HCT116 (cell line): Measurements from ENCODE around the gene GRM8. TPM values are rescaled to one million over a fixed set of nuclear protein-coding genes. Genes with fewer than 3 reads are reported as not detected.

ENCODE experiments used
- ATAC-seq: fragments of 200-7000 bp; cut with Tn5 transposase; 2 replicates; pipeline ENCODE4 v1.9.1; 2020; ENCODE audit warnings: mild to moderate bottlenecking, moderate library complexity
- BruUV-seq: library from RNA; stranded (reverse); fragments of 400-500 nt; replicated peaks from 2 replicates; lab custom pipeline; 2021; lab: Mats Ljungman, UMichigan
- CTCF ChIA-PET: fragments of 300-600 bp; sonication (Branson Sonifier 250); formaldehyde crosslinking; loops from one replicate; lab custom pipeline; 2021; ENCODE audit warnings: antibody characterized with exemption; lab: Charles Lee
- POLR2A ChIA-PET: fragments of 300-600, 350-600 bp; sonication (Branson Sonifier 250); formaldehyde crosslinking; loops from one replicate; lab custom pipeline; 2021; ENCODE audit warnings: antibody characterized with exemption; lab: Charles Lee
- RAD21 ChIA-PET, 2 experiments: fragments of 300-600 bp; sonication (Branson Sonifier 250); formaldehyde crosslinking; loops; one replicate each; lab custom pipeline; 2023; ENCODE audit warnings: low total read pairs in 2 of 2; ENCODE audit not compliant: uncharacterized antibody in 2 of 2, unreplicated experiment in 2 of 2, low non-redundant PET in 1 of 2; lab: Charles Lee
- DNase-seq: peaks from one replicate; pipeline ENCODE4 v3.0.0-alpha.2; 2010; ENCODE audit warnings: low read depth, low spot score
- H2AFZ ChIP-seq: fragments of 200-600 bp; shearing (Covaris generic), sonication (generic); 2 replicates; pipeline ENCODE4 v1.6.1; 2017; ENCODE audit warnings: low read depth, mixed run types, mixed read lengths, antibody characterized with exemption, low read length; ENCODE audit not compliant: poor library complexity, severe bottlenecking
- H3K27ac ChIP-seq: 2 replicates; pipeline ENCODE4 v1.5.1; 2012; ENCODE audit warnings: low read depth, low read length
- H3K27me3 ChIP-seq: fragments of 200-600 bp; sonication (generic); 2 replicates; pipeline ENCODE4 v1.6.1; 2016; ENCODE audit warnings: mixed run types, low read length, mixed read lengths; ENCODE audit not compliant: insufficient read depth
- H3K36me3 ChIP-seq, 2 experiments: fragments of 200-500 bp in 1 of 2; fragments of 200-600 bp in 1 of 2; sonication (Bioruptor generic) in 1 of 2; sonication (generic) in 1 of 2; 2 replicates each; pipeline versions ENCODE4 v1.5.1 to v1.6.1; 2014 to 2016; ENCODE audit warnings: low read length in 2 of 2, inconsistent platforms in 1 of 2, mixed read lengths in 1 of 2, mixed run types in 1 of 2; ENCODE audit not compliant: insufficient read depth in 2 of 2, control insufficient read depth in 1 of 2
- H3K4me1 ChIP-seq, 2 experiments: fragments of 200-600 bp in 1 of 2; sonication (generic) in 1 of 2; 2 replicates each; pipeline versions ENCODE4 v1.5.1 to v1.6.1; 2012 to 2017; ENCODE audit warnings: low read length in 2 of 2, inconsistent platforms in 1 of 2, mild to moderate bottlenecking in 1 of 2, mixed read lengths in 1 of 2, mixed run types in 1 of 2, moderate library complexity in 1 of 2; ENCODE audit not compliant: insufficient read depth in 2 of 2, control insufficient read depth in 1 of 2
- H3K4me2 ChIP-seq: fragments of 200-600 bp; sonication (generic); 2 replicates; pipeline ENCODE4 v1.6.1; 2017; ENCODE audit warnings: mixed run types, low read length, mixed read lengths
- H3K4me3 ChIP-seq, 2 experiments: fragments of 200-600 bp in 1 of 2; sonication (generic) in 1 of 2; replicated peaks in 1 of 2; 2 replicates each; pipeline ENCODE4 v1.5.1; 2011 to 2016; ENCODE audit warnings: low read length in 2 of 2, control low read depth in 1 of 2, low read depth in 1 of 2, mild to moderate bottlenecking in 1 of 2, mixed read lengths in 1 of 2, mixed run types in 1 of 2
- H3K79me2 ChIP-seq: fragments of 200-600 bp; sonication (generic); 2 replicates; pipeline ENCODE4 v1.6.1; 2017; ENCODE audit warnings: mild to moderate bottlenecking, mixed run types, low read length, moderate library complexity, mixed read lengths; ENCODE audit not compliant: insufficient read depth
- H3K9ac ChIP-seq: fragments of 200-600 bp; sonication (generic); 2 replicates; pipeline ENCODE4 v1.6.1; 2016; ENCODE audit warnings: low read length, mixed read lengths
- H3K9me2 ChIP-seq: fragments of 200-600 bp; sonication (generic), shearing (Covaris generic); 2 replicates; pipeline ENCODE4 v1.6.1; 2017; ENCODE audit warnings: mixed run types, mild to moderate bottlenecking, moderate library complexity; ENCODE audit not compliant: insufficient read depth
- H3K9me3 ChIP-seq, 2 experiments: fragments of 200-500 bp in 1 of 2; fragments of 200-600 bp in 1 of 2; sonication (Bioruptor generic) in 1 of 2; sonication (generic) in 1 of 2; 2 replicates each; pipeline ENCODE4 v1.6.1; 2014 to 2017; ENCODE audit warnings: low read length in 2 of 2, mixed read lengths in 2 of 2, inconsistent platforms in 1 of 2, low read depth in 1 of 2, mild to moderate bottlenecking in 1 of 2, mixed run types in 1 of 2, moderate library complexity in 1 of 2; ENCODE audit not compliant: control insufficient read depth in 1 of 2, insufficient read depth in 1 of 2
- H4K20me1 ChIP-seq: fragments of 200-600 bp; sonication (generic), shearing (Covaris generic); 2 replicates; pipeline ENCODE4 v1.6.1; 2017; ENCODE audit warnings: mixed run types, mild to moderate bottlenecking, moderate library complexity; ENCODE audit not compliant: insufficient read depth
- CBX3 ChIP-seq: IDR thresholded peaks from 2 replicates; pipeline ENCODE4 v1.6.1; 2012; ENCODE audit warnings: low read depth
- CEBPB ChIP-seq: IDR thresholded peaks from 2 replicates; pipeline ENCODE4 v1.6.1; 2012; ENCODE audit warnings: low read depth
- EGR1 ChIP-seq: IDR thresholded peaks from 2 replicates; pipeline ENCODE4 v1.6.1; 2012; ENCODE audit warnings: low read depth
- ELF1 ChIP-seq: IDR thresholded peaks from 2 replicates; pipeline ENCODE4 v1.6.1; 2012; ENCODE audit warnings: low read depth, borderline replicate concordance
- EZH2 ChIP-seq: fragments of 200-600 bp; sonication (generic); IDR thresholded peaks from 2 replicates; pipeline ENCODE4 v1.6.1; 2017; ENCODE audit warnings: antibody characterized with exemption, mixed run types
- EZH2phosphoT487 ChIP-seq: fragments of 200-600 bp; IDR thresholded peaks from 2 replicates; pipeline ENCODE4 v1.6.1; 2018; ENCODE audit warnings: antibody characterized with exemption, borderline replicate concordance
- FOSL1 ChIP-seq: IDR thresholded peaks from 2 replicates; pipeline ENCODE4 v1.6.1; 2012; ENCODE audit warnings: low read depth
- JUND ChIP-seq: IDR thresholded peaks from 2 replicates; pipeline ENCODE4 v1.6.1; 2012
- POLR2A ChIP-seq: IDR thresholded peaks from 2 replicates; pipeline ENCODE4 v1.7.0; 2011; ENCODE audit warnings: borderline replicate concordance; ENCODE audit not compliant: insufficient read depth, insufficient read length; ENCODE audit errors: extremely low read depth
- SIN3A ChIP-seq: IDR thresholded peaks from 2 replicates; pipeline ENCODE4 v1.6.1; 2012; ENCODE audit warnings: low read depth
- SP1 ChIP-seq: IDR thresholded peaks from 2 replicates; pipeline ENCODE4 v1.6.1; 2012; ENCODE audit warnings: low read depth
- SRF ChIP-seq: IDR thresholded peaks from 2 replicates; pipeline ENCODE4 v1.6.1; 2012; ENCODE audit warnings: low read depth
- TCF7L2 ChIP-seq: IDR thresholded peaks from 2 replicates; pipeline ENCODE4 v1.7.0; 2011; ENCODE audit warnings: borderline replicate concordance, inconsistent platforms; ENCODE audit not compliant: insufficient read depth, insufficient read length; ENCODE audit errors: extremely low read depth
- ZFX ChIP-seq: fragments of 450-650 bp; IDR thresholded peaks from 2 replicates; pipeline ENCODE4 v1.6.1; 2017
- ZNF274 ChIP-seq: fragments of 200-500 bp; sonication (Bioruptor generic); IDR thresholded peaks from 2 replicates; pipeline ENCODE4 v1.6.1; 2014; ENCODE audit warnings: mild to moderate bottlenecking, low read depth, low read length, inconsistent platforms
- intact Hi-C: fragments of 100-400 bp; cut with micrococcal nuclease; formaldehyde crosslinking; loops from 2 replicates; pipeline ENCODE4 v1.10.0; 2022
- total RNA-seq: library from RNA; stranded (reverse); gene quantifications from one replicate; pipeline ENCODE4 v1.2.1, GENCODE V29; 2021; ENCODE audit not compliant: unreplicated experiment
- TF ChIP-seq, protein P1 (sequence below): IDR thresholded peaks from 2 replicates; pipeline ENCODE4 v1.6.1; 2011; ENCODE audit warnings: mild to moderate bottlenecking, low read length, moderate library complexity; ENCODE audit not compliant: insufficient replicate concordance; ENCODE audit errors: extremely low read depth
- TF ChIP-seq, protein P2 (sequence below), 3 experiments: fragments of 200-600 bp in 1 of 3; sonication (generic) in 1 of 3; IDR thresholded peaks in 2 of 3; conservative IDR thresholded peaks in 1 of 3; 2 replicates each; pipeline ENCODE4 v1.5.1; 2012 to 2017; ENCODE audit warnings: low read depth in 2 of 3, low read length in 2 of 3, antibody characterized with exemption in 1 of 3, borderline replicate concordance in 1 of 3, control low read depth in 1 of 3, mild to moderate bottlenecking in 1 of 3, mixed read lengths in 1 of 3, mixed run types in 1 of 3, moderate library complexity in 1 of 3; ENCODE audit not compliant: insufficient read depth in 1 of 3
- TF ChIP-seq, protein P3 (sequence below): IDR thresholded peaks from 2 replicates; pipeline ENCODE4 v1.6.1; 2012
- TF ChIP-seq, protein P4 (sequence below): IDR thresholded peaks from 2 replicates; pipeline ENCODE4 v1.6.1; 2012; ENCODE audit warnings: low read depth
- TF ChIP-seq, protein P5 (sequence below): IDR thresholded peaks from 2 replicates; pipeline ENCODE4 v1.6.1; 2012

The GRM8 gene
- total RNA-seq, 1 experiment from 2014 or later: 0.05 TPM

DNA sequence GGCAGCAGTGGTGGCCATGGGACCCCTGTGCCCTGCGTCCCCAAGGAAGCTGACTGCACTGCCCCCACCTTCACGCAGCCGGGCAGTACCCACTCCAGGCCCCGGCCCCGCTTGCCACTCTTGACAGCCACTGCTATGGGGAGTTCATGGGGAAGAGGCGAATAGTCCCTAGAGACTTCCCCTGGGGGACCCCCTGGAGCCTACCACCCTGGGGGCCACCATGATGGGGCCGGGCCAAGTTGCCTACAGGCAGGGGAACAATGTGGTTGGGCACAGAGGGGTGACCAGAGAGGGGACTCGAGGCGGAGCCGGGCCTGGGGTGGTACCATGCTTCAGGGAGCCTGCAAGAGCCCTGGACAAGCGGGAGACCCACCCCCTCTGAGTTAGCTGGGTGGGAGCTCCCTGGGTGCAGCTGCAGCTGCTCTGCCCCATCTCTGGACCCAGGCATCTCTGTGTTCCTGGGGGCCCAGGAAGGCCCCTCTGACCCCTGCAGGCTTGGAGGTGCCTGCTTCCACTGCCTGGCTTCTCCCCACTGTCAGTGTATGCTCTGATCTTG lies 567.6 kb downstream of the GRM8 start:
- H3K27me3 ChIP-seq: no peaks in the 10 kb centered on the region
- no peaks in the 10 kb centered on the region for H3K4me1 ChIP-seq
- intact Hi-C loops: no loop called here
- H3K4me3 ChIP-seq: no peak overlapping the region
- ChIA-PET CTCF (no interaction called here), POLR2A (no interaction called here), RAD21 (no interaction called here)
- no peak overlapping the region for H3K9ac ChIP-seq
- no TSS peak for BruUV-seq
- ATAC-seq (no peak), DNase-seq (no peak)
- H3K4me2 ChIP-seq: no peak overlapping the region
- TF ChIP-seq ELF1 (no peak), ZNF274 (no peak), EZH2 (no peak), JUND (no peak), SP1 (no peak), CEBPB (no peak), EZH2phosphoT487 (no peak), SRF (no peak), EGR1 (no peak), TCF7L2 (no peak), SIN3A (no peak), ZFX (no peak), POLR2A (no peak), FOSL1 (no peak), CBX3 (no peak)
- TF ChIP-seq, protein P1, sequence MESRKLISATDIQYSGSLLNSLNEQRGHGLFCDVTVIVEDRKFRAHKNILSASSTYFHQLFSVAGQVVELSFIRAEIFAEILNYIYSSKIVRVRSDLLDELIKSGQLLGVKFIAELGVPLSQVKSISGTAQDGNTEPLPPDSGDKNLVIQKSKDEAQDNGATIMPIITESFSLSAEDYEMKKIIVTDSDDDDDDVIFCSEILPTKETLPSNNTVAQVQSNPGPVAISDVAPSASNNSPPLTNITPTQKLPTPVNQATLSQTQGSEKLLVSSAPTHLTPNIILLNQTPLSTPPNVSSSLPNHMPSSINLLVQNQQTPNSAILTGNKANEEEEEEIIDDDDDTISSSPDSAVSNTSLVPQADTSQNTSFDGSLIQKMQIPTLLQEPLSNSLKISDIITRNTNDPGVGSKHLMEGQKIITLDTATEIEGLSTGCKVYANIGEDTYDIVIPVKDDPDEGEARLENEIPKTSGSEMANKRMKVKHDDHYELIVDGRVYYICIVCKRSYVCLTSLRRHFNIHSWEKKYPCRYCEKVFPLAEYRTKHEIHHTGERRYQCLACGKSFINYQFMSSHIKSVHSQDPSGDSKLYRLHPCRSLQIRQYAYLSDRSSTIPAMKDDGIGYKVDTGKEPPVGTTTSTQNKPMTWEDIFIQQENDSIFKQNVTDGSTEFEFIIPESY: no peak
- TF ChIP-seq, protein P2, sequence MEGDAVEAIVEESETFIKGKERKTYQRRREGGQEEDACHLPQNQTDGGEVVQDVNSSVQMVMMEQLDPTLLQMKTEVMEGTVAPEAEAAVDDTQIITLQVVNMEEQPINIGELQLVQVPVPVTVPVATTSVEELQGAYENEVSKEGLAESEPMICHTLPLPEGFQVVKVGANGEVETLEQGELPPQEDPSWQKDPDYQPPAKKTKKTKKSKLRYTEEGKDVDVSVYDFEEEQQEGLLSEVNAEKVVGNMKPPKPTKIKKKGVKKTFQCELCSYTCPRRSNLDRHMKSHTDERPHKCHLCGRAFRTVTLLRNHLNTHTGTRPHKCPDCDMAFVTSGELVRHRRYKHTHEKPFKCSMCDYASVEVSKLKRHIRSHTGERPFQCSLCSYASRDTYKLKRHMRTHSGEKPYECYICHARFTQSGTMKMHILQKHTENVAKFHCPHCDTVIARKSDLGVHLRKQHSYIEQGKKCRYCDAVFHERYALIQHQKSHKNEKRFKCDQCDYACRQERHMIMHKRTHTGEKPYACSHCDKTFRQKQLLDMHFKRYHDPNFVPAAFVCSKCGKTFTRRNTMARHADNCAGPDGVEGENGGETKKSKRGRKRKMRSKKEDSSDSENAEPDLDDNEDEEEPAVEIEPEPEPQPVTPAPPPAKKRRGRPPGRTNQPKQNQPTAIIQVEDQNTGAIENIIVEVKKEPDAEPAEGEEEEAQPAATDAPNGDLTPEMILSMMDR (IDR thresholded peaks at IDR 0.05 in 2 of 3, conservative IDR thresholded peaks at IDR 0.05 in 1 of 3; ENCODE audit: borderline replicate concordance in 1 of 3, insufficient read depth in 1 of 3, low read depth in 2 of 3, low read length in 2 of 3): no peak
- TF ChIP-seq, protein P3, sequence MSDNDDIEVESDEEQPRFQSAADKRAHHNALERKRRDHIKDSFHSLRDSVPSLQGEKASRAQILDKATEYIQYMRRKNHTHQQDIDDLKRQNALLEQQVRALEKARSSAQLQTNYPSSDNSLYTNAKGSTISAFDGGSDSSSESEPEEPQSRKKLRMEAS: no peak
- TF ChIP-seq, protein P4, sequence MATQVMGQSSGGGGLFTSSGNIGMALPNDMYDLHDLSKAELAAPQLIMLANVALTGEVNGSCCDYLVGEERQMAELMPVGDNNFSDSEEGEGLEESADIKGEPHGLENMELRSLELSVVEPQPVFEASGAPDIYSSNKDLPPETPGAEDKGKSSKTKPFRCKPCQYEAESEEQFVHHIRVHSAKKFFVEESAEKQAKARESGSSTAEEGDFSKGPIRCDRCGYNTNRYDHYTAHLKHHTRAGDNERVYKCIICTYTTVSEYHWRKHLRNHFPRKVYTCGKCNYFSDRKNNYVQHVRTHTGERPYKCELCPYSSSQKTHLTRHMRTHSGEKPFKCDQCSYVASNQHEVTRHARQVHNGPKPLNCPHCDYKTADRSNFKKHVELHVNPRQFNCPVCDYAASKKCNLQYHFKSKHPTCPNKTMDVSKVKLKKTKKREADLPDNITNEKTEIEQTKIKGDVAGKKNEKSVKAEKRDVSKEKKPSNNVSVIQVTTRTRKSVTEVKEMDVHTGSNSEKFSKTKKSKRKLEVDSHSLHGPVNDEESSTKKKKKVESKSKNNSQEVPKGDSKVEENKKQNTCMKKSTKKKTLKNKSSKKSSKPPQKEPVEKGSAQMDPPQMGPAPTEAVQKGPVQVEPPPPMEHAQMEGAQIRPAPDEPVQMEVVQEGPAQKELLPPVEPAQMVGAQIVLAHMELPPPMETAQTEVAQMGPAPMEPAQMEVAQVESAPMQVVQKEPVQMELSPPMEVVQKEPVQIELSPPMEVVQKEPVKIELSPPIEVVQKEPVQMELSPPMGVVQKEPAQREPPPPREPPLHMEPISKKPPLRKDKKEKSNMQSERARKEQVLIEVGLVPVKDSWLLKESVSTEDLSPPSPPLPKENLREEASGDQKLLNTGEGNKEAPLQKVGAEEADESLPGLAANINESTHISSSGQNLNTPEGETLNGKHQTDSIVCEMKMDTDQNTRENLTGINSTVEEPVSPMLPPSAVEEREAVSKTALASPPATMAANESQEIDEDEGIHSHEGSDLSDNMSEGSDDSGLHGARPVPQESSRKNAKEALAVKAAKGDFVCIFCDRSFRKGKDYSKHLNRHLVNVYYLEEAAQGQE: no peak
- TF ChIP-seq, protein P5, sequence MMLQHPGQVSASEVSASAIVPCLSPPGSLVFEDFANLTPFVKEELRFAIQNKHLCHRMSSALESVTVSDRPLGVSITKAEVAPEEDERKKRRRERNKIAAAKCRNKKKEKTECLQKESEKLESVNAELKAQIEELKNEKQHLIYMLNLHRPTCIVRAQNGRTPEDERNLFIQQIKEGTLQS: no peak
- TF ChIP-seq, all 23 proteins: peak for 0
- Histone ChIP-seq H3K36me3 (no peaks in the 10 kb centered on the region), H3K79me2 (no peaks in the 10 kb centered on the region), H2AFZ (no peak overlapping the region), H4K20me1 (no peaks in the 10 kb centered on the region), H3K27ac (no peak overlapping the region), H3K9me2 (no peaks in the 10 kb centered on the region), H3K9me3 (no peaks in the 10 kb centered on the region)
